HG03060 (cell line): ENCODE data around the gene ITGB4.
"Not testable (repeated sequence)": the region's sequence is repeated elsewhere in the genome, so short reads cannot be mapped to it uniquely, and the experiment has no call there.

Experiments used
- ATAC-seq: cut with Tn5 transposase; IDR thresholded peaks from one replicate; pipeline ENCODE4 v1.9.1; 2021; ENCODE audit warnings: low read depth, moderate number of reproducible peaks; ENCODE audit not compliant: unreplicated experiment

Gene ITGB4

GRCh38 chr17:75751676-75752404, 30.6 kb downstream of the ITGB4 start:
- no peak for ATAC-seq

GRCh38 chr17:75752405-75752709, 31.1 kb downstream of the ITGB4 start:
- ATAC-seq = no peak

- ATAC-seq = no peak
These were observed 31.7 kb downstream of the ITGB4 start for GRCh38 chr17:75752802-75753513.

- no peak for ATAC-seq
These were observed 32.5 kb downstream of the ITGB4 start for GRCh38 chr17:75753514-75754377.

- ATAC-seq = no peak
These were observed 33.3 kb downstream of the ITGB4 start for GRCh38 chr17:75754378-75755204.

- no peak for ATAC-seq
These were observed 34.1 kb downstream of the ITGB4 start for GRCh38 chr17:75755205-75755901.

GRCh38 chr17:75755990-75756389, 34.7 kb downstream of the ITGB4 start:
- ATAC-seq = no peak

- ATAC-seq = no peak
These were observed 35.3 kb downstream of the ITGB4 start for GRCh38 chr17:75756451-75757085.

GRCh38 chr17:75757086-75757681, 35.9 kb downstream of the ITGB4 start:
- ATAC-seq = no peak

GRCh38 chr17:75758131-75758905, 37.1 kb downstream of the ITGB4 start:
- ATAC-seq = no peak

- ATAC-seq = no peak
These were observed 38.2 kb downstream of the ITGB4 start for GRCh38 chr17:75759457-75759856.

GRCh38 chr17:75759978-75760640, 38.9 kb downstream of the ITGB4 start:
- ATAC-seq = not testable (repeated sequence)

- no peak for ATAC-seq
These were observed 41.4 kb downstream of the ITGB4 start for GRCh38 chr17:75762513-75763268.

- ATAC-seq = no peak
These were observed 42.0 kb downstream of the ITGB4 start for GRCh38 chr17:75763269-75763607.

GRCh38 chr17:75763613-75764416, 42.6 kb downstream of the ITGB4 start:
- no peak for ATAC-seq

GRCh38 chr17:75764417-75764710, 43.1 kb downstream of the ITGB4 start:
- no peak for ATAC-seq
